NCI-H128 (cell line): ENCODE data around the gene CIB4.

Experiments
- DNase-seq: peaks from one replicate; lab custom pipeline; 2025; ENCODE audit not compliant: unreplicated experiment; lab: John Stamatoyannopoulos, UW

The CIB4 gene

GRCh38 chr2:26623541-26624495, 17.3 kb downstream of the CIB4 start:
- DNase-seq: no peak

DNA sequence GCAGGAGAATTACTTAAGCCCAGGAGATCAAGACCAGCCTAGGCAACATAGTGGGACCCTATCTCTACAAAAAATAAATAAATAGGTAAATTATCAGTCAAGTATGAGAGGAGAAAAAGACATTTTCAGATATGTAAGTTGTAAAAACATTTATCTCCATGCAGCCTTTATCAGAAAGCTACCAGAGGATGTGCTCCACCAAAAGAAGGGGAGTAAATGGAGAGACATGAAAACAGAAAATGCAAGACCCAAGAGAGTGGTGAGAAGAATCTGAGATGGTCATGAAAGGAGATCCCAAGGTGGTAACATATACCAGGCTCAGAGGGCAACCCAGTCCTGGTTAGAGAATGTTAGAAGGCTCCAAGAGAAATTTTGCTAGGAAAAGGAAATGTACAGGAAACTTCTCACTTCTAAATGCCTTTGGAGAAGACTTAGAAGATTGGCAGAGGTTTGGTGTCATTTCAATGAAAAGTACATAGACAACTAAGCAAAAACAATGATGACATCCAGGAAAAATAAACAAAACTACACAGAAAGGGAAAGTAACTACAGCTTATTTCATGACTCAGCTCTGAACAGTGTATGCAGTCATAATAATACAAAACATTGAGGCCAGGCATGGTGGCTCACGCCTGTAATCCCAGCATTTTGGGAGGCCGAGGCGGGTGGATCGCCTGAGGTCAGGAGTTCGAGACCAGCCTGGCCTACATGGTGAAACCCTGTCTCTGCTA, 19.5 kb downstream of the CIB4 start:
- DNase-seq: no peak

GRCh38 chr2:26620031-26620605, 21.0 kb downstream of the CIB4 start:
- no peak for DNase-seq

DNA sequence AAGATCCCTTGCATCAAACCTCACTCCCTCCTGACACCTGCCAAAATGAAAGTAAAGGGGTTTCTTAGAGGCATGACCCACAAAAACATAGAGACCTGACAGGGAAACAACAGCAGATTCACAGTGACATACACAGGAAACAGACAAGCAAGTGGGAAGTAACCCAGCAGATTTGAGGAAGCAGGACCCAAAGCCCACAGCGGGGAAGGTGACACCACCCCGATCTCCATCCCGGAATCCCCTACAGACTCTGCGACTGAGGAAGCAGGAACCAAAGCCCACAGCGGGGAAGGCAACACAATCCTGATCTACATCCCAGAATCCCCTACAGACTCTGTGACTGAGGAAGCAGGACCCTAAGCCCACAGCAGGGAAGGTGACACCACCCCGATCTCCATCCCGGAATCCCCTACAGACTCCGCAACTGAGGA, 21.6 kb downstream of the CIB4 start:
- no peak for DNase-seq

DNA sequence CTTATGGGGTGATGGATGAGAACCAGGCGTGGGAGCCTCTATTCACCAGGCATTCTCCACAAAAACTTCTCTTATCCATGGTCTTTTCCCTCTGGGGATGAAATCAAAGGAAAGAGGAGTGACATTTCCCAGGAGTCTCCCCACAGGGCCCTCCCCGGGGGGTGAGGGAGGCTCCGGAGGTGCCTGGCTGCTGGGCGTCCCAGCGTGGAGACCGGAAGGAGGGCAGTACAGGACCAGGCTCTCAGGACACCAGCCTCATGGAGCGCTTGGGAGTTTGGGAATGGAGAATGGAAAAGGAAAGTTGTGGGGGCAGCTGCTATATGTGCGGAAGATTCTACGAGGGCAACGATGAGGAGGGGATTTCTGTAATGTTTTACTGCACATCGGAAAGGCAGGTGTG, 22.1 kb downstream of the CIB4 start:
- no peak for DNase-seq

- no peak for DNase-seq
Observed at GRCh38 chr2:26618611-26619010, 22.6 kb downstream of the CIB4 start.

- DNase-seq: no peak
Observed at GRCh38 chr2:26617588-26618083, 23.5 kb downstream of the CIB4 start.

DNA sequence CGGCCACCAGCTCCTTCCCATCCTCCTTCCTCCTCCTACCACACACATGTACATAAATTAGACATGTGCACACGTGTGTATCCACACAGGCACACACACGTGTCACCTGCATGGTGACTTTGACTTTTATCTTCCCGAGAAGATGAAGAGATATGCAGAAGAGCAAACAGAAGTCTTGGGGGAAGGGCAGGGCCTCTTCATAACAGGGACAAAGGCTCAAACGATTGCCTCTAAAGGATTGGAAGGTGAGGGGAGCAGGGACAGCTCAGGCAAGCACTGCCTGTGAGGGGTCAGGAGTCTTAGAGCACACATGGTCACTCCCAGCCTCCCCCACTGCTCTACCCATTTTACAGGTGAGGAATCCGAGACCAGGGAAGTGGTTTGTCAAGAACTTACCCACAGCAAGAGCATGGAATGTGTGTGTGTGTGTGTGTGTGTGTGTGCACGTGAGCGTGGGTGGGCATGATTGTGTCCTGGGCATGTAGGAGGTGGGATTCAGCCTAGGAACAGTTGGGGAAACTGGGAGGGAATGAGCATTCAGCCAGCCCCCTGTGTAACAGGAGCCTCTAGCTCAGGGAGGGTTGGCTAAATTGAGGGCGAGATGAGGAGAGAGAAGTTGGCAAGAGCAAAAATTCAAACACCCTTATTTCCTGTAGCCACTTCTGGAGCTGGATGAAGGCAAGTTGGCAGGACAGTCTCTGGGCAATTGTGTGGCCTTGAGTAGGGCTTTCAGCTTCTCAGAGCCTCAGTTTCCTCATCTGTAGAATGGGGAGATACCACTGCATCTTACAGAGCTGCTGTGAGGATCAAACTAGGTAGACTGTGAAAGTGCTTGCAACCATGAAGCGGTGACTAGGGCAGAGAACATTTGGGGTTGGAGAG, 24.2 kb downstream of the CIB4 start:
- DNase-seq: no peak

GRCh38 chr2:26615860-26616705, 25.1 kb downstream of the CIB4 start:
- DNase-seq: no peak

DNA sequence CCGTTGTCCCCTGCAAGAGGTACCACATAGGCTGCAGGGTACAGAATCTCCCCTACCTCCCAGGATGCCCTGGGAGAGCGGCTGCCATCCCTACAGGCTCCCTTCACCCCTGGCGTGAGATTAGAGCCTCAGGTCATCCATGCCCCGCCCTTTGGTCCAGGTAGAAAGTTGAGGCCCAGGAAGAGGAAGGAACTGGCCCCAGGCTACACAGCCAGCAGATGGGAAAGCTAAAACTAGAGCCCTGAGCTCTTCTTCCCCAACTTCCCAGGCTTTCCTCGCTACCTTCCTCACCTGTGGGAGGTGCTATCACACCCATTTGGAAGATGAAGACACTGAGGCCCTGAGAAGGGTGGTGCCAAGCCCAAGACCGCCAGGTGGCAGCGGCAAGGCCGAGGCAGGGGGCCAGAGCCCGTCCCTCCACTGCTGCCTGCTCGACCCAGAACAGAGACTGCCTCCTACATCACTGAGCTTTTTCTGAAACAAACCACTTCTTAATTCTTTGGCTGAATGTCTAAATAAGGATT, 25.8 kb downstream of the CIB4 start:
- DNase-seq: no peak

DNA sequence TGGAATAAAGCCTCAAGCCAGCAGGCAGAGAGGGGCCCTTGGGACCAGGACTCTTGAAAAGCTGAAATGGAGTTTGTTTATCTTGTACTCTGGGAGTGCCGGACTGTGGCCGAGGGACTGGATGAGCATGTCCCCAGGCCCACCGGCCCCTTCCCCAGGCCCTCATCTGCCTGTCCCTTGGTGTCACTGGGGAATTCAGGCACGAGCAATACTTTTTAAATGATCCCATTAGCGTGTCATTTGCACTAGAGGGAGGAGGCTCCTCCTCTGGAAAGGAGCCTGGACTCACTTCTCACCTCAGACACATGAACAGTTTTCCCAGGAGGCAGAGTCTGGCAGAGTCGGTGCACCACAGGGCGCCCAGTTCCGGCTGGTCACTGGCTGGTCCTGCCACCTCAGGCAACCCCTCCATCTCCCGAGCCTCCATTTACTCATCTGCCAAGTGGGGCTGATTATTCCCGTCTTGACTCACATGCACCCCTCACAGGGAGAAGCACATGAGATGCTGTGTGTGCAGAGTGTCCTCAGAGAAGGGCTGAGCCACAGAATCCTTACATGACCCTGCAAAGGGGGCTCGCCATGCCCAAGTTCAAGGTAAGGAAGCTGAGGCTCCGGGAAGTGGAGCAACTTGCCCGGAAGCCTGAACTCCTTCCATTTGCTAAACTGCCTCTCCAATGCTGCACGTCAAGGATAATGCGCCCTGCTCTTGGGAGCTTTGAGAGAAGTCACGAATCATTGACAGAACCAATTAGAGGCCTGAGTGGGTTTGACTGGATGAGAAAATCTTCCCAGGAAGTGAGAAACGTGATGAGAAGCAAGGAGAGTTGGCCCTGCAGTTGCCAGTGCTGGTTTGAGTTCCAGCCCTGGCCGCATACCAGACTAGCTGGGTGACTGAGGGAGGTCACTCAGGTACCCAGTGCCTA, 26.7 kb downstream of the CIB4 start:
- DNase-seq: no peak

DNA sequence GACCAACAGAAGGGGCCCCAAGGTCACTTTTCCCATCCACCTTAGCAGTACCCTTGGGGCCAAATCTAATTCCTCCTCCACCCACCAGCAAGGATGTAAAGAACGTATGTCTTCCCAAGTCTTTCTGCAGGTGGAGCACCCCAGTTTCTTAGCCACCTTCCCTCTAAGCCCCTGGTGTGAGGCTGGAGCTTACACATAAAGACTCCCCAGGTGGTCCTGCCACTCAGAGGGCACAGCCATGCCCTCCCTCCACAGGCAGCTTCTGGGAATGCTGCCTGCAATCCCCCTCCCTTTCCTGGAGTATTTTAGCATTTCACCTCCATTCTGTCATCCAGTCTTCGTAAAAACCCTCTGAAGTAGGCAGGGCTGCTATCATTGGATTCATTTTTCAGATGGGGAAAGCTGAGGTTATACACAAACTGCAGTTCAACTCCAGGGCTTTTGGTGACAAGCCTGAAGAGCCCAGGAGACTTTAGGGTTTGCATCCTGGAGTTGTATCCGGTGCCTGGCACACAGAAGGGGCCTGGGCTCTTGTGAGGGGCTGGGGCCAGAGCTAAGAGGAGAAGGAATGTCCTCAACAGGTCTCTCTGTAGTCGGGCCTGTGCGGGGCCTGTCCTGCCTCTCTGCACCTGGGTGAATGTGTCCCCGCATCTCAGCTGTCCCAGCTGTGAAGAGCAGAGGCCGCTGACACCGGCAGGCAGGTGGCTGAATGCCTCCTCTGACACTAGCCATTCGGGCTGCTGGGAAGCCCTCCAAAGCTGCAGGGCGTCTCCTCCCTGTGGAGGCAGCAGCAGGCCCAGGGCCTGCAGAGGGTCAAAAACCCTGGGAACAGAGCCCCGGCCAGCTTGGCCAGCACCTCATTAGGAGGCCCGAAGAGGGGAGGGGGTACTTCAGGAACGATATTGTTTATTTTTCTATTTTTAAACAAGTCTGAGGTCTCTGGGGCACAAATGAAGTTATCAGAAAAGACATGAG, 27.6 kb downstream of the CIB4 start:
- DNase-seq: no peak

GRCh38 chr2:26612522-26613240, 28.5 kb downstream of the CIB4 start:
- no peak for DNase-seq

DNA sequence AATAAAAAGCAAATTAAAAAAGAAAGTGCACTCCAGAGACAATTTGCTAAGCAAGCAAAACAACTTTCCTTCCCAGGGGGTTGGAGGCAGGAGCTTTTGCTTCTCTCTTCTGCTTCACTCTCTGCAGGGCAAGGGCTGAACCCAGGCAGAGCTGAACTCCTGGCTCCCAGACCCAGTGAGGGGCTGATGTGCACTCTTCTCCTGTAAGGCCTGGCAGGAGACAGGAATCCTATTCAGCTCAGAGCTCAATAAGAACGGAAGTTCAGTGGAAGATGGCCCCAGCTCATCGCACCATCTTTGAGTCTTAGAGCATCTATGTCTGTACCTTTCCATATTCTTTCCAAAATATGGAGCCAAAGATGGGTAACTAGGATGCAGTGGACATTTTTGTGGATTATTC, 29.1 kb downstream of the CIB4 start:
- DNase-seq: no peak

- no peak for DNase-seq
Observed at GRCh38 chr2:26610504-26611335, 30.4 kb downstream of the CIB4 start.

DNA sequence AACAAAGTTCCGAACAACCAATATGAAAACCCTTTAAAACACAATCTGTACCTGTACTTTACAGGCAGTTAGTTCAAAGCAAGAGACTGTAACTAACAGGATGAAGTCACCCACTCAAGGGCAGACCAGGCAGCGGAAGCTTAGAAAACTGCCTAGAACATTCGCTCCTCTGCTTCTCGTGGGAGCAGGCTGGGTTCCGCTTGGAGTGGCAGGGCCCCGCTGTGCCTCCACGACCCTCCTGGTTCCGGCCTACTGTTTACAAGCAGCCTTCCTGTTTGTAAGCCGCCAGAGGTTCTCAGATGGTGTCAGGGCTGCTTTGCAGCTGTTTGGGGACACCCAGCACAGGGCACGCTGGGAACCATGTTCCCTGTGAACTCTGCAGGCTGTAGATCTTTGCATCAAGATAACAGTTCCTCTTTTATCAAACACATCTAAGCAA, 31.3 kb downstream of the CIB4 start:
- no peak for DNase-seq
